ENCODE results near the gene PTX4.

- no peak for TF ChIP-seq TAF1 (IDR thresholded peaks at IDR 0.05; ENCODE audit: borderline replicate concordance, low read depth, low read length)
- TF ChIP-seq TEAD4 (IDR thresholded peaks at IDR 0.05; ENCODE audit: borderline replicate concordance, insufficient read depth) = no peak
- TF ChIP-seq, protein P1, sequence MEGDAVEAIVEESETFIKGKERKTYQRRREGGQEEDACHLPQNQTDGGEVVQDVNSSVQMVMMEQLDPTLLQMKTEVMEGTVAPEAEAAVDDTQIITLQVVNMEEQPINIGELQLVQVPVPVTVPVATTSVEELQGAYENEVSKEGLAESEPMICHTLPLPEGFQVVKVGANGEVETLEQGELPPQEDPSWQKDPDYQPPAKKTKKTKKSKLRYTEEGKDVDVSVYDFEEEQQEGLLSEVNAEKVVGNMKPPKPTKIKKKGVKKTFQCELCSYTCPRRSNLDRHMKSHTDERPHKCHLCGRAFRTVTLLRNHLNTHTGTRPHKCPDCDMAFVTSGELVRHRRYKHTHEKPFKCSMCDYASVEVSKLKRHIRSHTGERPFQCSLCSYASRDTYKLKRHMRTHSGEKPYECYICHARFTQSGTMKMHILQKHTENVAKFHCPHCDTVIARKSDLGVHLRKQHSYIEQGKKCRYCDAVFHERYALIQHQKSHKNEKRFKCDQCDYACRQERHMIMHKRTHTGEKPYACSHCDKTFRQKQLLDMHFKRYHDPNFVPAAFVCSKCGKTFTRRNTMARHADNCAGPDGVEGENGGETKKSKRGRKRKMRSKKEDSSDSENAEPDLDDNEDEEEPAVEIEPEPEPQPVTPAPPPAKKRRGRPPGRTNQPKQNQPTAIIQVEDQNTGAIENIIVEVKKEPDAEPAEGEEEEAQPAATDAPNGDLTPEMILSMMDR (IDR thresholded peaks at IDR 0.05) = no peak
- no peak for TF ChIP-seq EZH2phosphoT487 (IDR thresholded peaks at IDR 0.05; ENCODE audit: borderline replicate concordance, low read depth)
Measured at GRCh38 chr16:1505073-1505844, 16.5 kb upstream of the PTX4 start.
